WI38 (cell line): Measurements from ENCODE around the gene SH2D4B.

Source experiments
- H3K4me3 ChIP-seq: 2 replicates; pipeline ENCODE4 v1.5.1; 2011; ENCODE audit warnings: low read depth, mild to moderate bottlenecking, control low read depth, low read length
- CTCF ChIP-seq: IDR thresholded peaks from 2 replicates; pipeline ENCODE4 v1.5.1; 2012; ENCODE audit warnings: low read depth, mild to moderate bottlenecking, control low read depth, low read length

The SH2D4B gene

GRCh38 chr10:80501381-80501912 lies 36.3 kb upstream of the SH2D4B start:
- no peak for TF ChIP-seq CTCF
- H3K4me3 ChIP-seq: no peak overlapping the region

DNA sequence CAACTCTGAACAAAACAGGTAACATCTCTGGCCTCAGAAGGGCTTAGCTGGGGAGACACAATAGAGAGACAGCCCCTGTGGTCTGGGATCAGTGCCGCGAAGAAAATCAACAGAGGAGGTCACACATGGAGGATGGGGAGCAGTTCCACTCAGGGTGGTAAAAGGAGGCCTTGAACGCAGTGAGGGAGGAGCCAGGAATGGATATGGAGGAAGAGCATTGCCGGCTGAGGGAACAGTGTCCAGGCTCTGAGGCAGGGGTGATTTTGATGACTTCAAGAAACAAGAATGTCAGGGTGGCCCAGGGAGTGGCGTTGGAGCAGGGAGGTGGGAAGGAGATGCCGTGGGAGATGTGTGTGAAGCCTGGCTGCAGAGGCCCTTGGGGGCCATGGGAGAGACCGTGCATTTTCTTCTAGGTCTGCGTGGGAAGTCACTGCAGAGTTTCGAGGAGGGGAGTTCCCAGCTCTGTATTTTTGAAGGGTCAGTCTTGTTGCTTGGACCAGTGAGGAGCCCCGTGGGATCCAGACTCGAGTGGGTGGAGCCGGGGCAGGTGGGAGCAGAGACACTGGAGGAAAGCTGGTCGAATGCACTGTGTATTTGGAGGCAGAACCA lies 35.7 kb upstream of the SH2D4B start:
- TF ChIP-seq CTCF: no peak
- no peak overlapping the region for H3K4me3 ChIP-seq

GRCh38 chr10:80502621-80503583 lies 34.8 kb upstream of the SH2D4B start:
- no peak overlapping the region for H3K4me3 ChIP-seq
- TF ChIP-seq CTCF: no peak

DNA sequence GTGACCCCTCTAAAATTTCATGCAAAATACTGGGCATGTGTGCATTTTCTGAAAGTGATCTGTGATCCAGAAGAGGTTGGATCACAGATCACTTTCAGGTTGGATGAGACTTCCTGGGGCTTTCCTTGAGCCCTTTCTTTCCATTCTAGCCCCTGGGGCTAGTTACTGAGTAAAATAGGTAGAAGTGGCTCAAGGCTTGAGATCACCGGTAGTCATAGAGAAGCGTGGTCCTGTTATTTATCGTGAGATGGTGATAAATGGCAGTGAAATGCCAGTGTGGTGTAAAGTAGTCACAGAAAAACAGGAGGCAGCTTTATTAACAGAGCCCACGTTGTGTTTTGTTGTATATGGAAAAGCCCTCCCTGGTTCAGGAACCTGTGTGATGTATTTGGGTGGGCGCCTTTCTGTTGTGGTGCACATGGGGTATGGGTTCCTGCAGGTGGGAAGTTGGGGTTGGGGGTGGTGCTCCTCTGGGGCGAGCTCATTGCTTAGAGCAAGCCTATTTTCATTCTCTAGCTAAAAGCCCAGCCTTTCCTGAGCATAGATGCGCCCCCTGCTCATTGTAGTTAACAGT lies 34.0 kb upstream of the SH2D4B start:
- TF ChIP-seq CTCF: no peak
- H3K4me3 ChIP-seq: no peak overlapping the region

DNA sequence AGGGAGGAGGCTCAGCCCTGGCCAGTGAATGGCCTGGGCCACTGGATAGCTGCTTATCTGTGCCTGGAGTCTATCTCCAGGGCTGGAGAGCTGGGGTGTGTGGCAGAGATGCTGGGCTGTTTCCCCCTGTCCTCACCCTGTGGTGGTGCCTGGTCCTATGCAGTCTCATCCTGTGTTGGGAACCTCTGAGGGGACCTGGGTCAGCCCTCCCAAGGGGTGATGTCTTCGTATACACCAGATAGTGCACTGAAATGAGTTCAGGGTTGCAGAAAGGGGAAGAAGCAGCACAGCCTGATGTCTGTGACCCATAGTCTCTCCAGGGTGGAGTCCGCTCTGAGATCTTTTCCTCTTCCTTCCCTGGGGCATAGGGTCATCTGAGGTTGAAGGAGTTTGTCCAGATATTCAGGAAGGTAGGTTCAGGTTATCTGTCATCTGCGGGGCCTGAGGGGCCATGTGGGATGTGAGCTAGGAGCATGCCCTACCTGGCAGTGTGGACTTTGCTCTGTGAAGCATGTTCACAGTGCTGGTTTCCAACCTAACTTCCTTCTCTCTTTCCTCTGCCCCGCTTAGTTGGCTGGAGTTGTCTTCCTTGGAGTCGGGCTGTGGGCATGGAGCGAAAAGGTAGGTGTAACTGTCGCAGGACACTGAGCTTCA lies 33.4 kb upstream of the SH2D4B start:
- no peak overlapping the region for H3K4me3 ChIP-seq
- TF ChIP-seq CTCF: no peak

DNA sequence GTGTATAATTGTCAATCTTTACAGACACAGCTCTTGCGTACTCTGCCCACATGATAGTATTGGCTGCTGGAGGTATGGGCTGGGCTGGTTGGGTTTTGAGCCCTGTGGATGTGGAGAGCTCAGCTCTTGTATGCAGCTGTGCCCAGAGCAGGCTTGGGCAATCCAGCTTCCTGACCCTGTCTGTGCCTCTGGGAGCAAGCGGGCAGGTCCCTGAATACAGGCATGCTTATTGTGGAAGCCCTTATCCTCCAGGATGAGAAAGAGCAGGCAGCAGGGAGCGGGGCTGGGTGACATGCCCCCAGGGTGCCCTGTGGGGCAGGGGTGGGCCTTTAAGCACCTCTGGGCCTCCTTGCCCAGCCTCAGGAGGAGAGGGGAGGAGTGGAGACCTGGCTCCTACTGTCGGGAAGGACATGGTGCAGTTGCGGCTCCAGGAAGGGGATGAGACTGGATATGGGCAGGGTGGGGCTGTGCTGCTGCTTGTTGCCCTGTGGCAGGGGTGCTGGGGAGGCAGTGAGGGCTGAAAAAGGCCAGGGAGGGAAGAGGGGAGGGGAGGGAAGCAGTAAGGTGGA lies 32.7 kb upstream of the SH2D4B start:
- no peak for TF ChIP-seq CTCF
- no peak overlapping the region for H3K4me3 ChIP-seq
